ENCODE data around the gene EXOC3.
A peak's percentile ranks its signal among the peaks of the same experiment; 100 is the strongest.

The EXOC3 gene

GRCh38 chr5:427415-428087 is 15.4 kb upstream of the EXOC3 start:
- H3K4me2 ChIP-seq = no peak overlapping the region
- no peak overlapping the region for H3K9ac ChIP-seq
- H3K4me3 ChIP-seq = no peak overlapping the region
- H4K20me1 ChIP-seq = peaks cover 0 to 12% (median 0%) of the 10 kb centered on the region in 11 experiments; a peak in 2 of 22 replicates
- no peaks in the 10 kb centered on the region for H3K9me3 ChIP-seq (replicated peaks in 1 of 11)
- H3K36me3 ChIP-seq = no peaks in the 10 kb centered on the region
- no peak for TF ChIP-seq Cebpa-rat (IDR thresholded peaks at IDR 0.05)
- H3K27ac ChIP-seq = no peak overlapping the region
- peaks cover 0 to 14% (median 0%) of the 10 kb centered on the region in 11 experiments; a peak in 5 of 22 replicates for H3K27me3 ChIP-seq
- H3K4me1 ChIP-seq = peaks cover 44 to 73% (median 51%) of the 10 kb centered on the region in 10 experiments

DNA sequence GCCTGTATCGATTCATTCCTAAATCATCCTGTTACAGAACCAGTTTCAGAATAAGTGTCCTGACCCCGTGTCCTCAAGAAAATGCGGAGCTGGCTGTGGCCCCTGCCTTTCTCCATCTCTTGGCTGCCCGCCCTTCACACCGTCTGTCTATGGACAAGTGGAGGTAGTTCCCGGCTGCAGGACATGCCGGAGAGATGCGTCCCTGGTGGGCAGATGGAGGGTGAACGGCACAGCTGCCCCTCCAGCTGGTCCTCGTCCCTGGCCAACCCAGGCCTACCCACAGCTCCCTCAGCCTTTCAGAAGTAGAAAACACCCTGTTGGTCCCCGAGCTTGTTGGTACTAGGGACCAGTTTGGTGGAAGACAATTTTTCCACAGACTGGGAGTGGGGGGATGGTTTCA is 14.8 kb upstream of the EXOC3 start:
- Histone ChIP-seq H3K9ac (no peak overlapping the region), H3K27me3 (peaks cover 0 to 16% (median 0%) of the 10 kb centered on the region in 11 experiments; a peak in 5 of 22 replicates), H3K4me2 (no peak overlapping the region), H3K27ac (no peak overlapping the region), H4K20me1 (peaks cover 0 to 12% (median 0%) of the 10 kb centered on the region in 11 experiments; a peak in 2 of 22 replicates), H3K4me1 (peaks cover 37 to 73% (median 51%) of the 10 kb centered on the region in 10 experiments), H3K4me3 (no peak overlapping the region), H3K36me3 (no peaks in the 10 kb centered on the region), H3K9me3 (replicated peaks in 1 of 11) (no peaks in the 10 kb centered on the region)
- TF ChIP-seq Cebpa-rat (IDR thresholded peaks at IDR 0.05) = no peak

DNA sequence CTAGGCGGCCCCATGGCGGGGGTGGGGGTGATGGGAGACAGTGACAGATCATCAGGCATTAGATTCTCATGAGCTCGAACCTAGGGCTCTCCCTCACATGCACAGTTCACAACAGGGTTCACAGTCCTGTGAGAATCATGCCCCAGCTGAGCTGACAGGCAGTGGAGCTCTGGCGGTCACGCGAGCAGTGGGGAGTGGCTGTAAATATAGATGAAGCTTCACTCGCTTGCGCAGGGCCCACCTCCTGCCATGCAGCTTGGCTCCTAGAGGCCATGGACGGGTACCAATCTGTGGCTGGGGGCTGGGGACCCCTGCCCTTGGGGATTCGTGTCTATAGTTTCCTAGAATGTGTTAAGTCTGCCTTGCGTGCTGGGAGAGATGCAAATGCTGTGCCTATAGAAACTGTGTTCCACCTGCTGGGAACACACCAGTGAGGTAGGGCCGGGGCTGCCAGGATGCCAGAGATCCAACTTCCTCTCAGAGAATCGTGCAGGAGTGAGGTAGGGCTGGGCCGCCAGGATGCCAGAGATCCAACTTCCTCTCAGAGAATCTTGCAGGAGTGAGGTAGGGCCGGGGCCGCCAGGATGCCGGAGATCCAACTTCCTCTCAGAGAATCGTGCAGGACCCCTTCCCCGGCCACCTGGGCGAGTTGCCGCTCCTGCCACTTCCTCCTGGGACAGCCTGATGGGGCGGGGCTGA is 14.1 kb upstream of the EXOC3 start:
- Histone ChIP-seq H3K4me2 (peak overlapping the region in 1 of 11 experiments; percentile 26; a peak in 2 of 22 replicates), H3K4me3 (no peak overlapping the region), H3K4me1 (peaks cover 30 to 70% (median 48%) of the 10 kb centered on the region in 10 experiments), H4K20me1 (peaks cover 0 to 12% (median 0%) of the 10 kb centered on the region in 11 experiments; a peak in 2 of 22 replicates), H3K9ac (no peak overlapping the region), H3K27me3 (peaks cover 0 to 15% (median 0%) of the 10 kb centered on the region in 11 experiments; a peak in 5 of 22 replicates), H3K36me3 (no peaks in the 10 kb centered on the region), H3K27ac (no peak overlapping the region), H3K9me3 (replicated peaks in 1 of 11) (no peaks in the 10 kb centered on the region)
- no peak for TF ChIP-seq Cebpa-rat (IDR thresholded peaks at IDR 0.05)

DNA sequence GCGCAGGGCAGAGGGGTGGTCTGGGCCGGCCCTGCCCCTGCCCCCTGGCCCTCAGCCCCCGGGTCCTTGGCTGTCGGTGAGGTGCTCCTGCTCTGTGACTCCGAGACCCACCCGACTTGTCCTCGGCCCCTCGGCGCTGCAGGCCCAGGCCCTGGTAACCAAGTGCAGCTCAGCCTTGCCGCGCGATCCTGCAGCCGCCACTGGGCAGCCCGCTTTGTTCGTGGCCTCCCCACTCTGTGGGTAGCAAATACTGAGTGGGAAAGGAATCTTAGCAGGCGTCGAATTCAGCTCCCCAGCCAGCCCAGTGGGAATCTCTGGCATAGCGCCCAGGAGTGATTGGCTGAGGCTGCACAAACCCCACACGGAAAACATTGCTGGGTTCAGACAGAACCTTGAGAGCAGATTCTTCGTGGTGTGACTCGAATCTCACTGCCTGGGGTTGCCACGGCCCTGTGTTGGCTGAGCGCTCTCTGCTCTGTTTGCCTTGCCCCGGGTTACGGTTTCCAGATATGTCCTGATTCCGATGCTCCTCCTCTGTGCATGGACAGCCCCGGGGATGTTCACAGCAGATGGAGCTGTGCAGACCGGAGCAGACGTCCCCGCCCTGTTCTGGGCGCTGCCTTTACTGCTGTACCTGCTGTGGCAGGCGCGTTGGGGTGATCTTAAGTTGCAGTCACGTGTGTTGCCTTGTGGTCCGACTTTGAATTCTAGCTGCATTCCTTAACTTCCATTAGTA is 13.4 kb upstream of the EXOC3 start:
- H3K4me2 ChIP-seq = peak overlapping the region in 7 of 11 experiments; percentile 28 to 70 (median 62); a peak in 9 of 22 replicates
- no peak overlapping the region for H3K4me3 ChIP-seq
- H3K9ac ChIP-seq = no peak overlapping the region
- H4K20me1 ChIP-seq = peaks cover 0 to 12% (median 0%) of the 10 kb centered on the region in 11 experiments; a peak in 3 of 22 replicates
- no peaks in the 10 kb centered on the region for H3K36me3 ChIP-seq
- TF ChIP-seq Cebpa-rat (IDR thresholded peaks at IDR 0.05) = no peak
- H3K27ac ChIP-seq = no peak overlapping the region
- H3K4me1 ChIP-seq = peaks cover 23 to 63% (median 41%) of the 10 kb centered on the region in 10 experiments
- H3K9me3 ChIP-seq (replicated peaks in 1 of 11) = no peaks in the 10 kb centered on the region
- peaks cover 0 to 15% (median 0%) of the 10 kb centered on the region in 11 experiments; a peak in 5 of 22 replicates for H3K27me3 ChIP-seq

DNA sequence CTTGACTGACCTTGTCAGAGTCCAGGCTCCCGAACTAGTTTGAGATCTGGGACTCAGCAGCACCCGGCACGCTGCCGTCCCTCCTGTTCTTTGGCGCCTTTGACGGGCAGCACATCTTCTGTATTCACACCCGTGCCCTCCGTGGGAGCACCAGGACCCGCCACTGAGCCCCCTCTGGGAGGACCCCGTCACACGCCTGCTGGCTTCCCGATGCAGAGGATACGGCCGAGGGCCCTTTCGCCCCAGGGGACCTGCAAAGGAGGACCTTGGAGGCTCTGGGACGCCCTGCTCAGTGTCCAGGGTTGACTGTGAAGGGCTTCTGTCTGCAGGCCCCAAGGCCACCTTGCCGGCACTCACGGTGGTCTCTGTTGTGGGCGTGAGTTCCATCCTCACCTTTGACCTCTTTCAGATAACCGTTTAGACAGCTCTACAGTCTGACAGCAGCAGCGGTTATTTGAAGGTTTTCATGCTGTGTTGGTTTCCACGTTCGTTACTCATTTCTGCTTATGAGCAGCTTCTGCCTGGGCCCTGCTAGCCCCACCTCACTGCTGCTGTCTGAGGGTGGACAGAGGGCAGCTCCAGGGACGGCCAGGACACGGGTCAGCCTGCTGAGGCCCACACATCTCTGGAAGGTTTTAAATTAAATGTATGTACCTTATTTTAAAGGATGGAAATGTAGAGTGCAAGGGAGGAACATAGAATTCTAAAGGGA is 12.6 kb upstream of the EXOC3 start:
- no peak for TF ChIP-seq Cebpa-rat (IDR thresholded peaks at IDR 0.05)
- Histone ChIP-seq H3K27me3 (peaks cover 0 to 15% (median 0%) of the 10 kb centered on the region in 11 experiments; a peak in 5 of 22 replicates), H3K4me2 (peak overlapping the region; percentile 5 to 70 (median 46); a peak in 19 of 22 replicates), H3K4me3 (no peak overlapping the region), H3K9me3 (replicated peaks in 1 of 11) (no peaks in the 10 kb centered on the region), H4K20me1 (peaks cover 0 to 12% (median 0%) of the 10 kb centered on the region in 11 experiments; a peak in 3 of 22 replicates), H3K36me3 (no peaks in the 10 kb centered on the region), H3K9ac (no peak overlapping the region), H3K27ac (no peak overlapping the region), H3K4me1 (peaks cover 16 to 55% (median 34%) of the 10 kb centered on the region in 10 experiments)

DNA sequence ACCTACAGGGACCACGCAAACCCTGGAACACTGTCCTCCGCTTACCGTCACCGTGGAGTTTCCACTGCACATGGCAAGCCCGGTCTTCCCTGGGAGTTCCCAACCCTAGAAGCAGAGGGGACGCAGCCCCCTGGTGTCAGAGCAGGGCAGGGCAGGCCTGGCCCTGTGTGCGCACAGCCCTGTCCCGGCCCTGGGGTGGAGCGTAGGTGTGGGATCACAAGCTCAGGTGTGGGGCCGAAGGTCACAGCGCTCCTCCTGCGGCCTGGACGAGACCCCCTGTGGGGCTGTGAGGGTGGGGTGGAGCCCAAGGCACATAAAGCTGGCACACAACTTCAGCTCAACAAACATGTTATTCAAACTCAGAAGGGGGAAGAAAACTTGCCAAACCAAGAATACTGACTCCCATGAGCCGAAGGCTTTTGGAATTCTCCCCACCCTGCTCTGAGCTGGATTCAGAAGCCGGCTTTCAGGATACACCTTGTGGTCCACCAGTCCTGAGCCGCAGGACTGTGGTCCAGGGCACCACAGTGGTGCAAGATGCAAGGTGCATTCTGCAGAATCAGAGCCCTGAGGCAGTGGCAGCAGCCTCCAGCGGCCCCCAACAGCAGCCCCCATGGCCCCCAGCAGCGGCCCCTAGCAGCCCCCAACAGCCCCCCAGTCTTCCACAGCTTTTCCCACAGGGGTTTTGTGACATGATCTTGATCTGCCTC is 11.8 kb upstream of the EXOC3 start:
- no peaks in the 10 kb centered on the region for H3K36me3 ChIP-seq
- H3K9me3 ChIP-seq (replicated peaks in 1 of 11) = no peaks in the 10 kb centered on the region
- H3K4me3 ChIP-seq = no peak overlapping the region
- TF ChIP-seq Cebpa-rat (IDR thresholded peaks at IDR 0.05) = no peak
- H3K27ac ChIP-seq = no peak overlapping the region
- peak overlapping the region; percentile 5 to 70 (median 46); a peak in 19 of 22 replicates for H3K4me2 ChIP-seq
- H3K4me1 ChIP-seq = peaks cover 8 to 49% (median 29%) of the 10 kb centered on the region in 10 experiments; a peak in 18 of 20 replicates
- H4K20me1 ChIP-seq = peaks cover 0 to 12% (median 0%) of the 10 kb centered on the region in 11 experiments; a peak in 3 of 22 replicates
- peaks cover 0 to 15% (median 0%) of the 10 kb centered on the region in 11 experiments; a peak in 5 of 22 replicates for H3K27me3 ChIP-seq
- no peak overlapping the region for H3K9ac ChIP-seq

- Histone ChIP-seq H4K20me1 (peaks cover 0 to 12% (median 0%) of the 10 kb centered on the region in 11 experiments; a peak in 3 of 22 replicates), H3K9me3 (replicated peaks in 1 of 11) (no peaks in the 10 kb centered on the region), H3K36me3 (no peaks in the 10 kb centered on the region), H3K27ac (no peak overlapping the region), H3K27me3 (peaks cover 0 to 15% (median 0%) of the 10 kb centered on the region in 11 experiments; a peak in 5 of 22 replicates), H3K9ac (no peak overlapping the region), H3K4me3 (no peak overlapping the region), H3K4me1 (peaks cover 10 to 49% (median 29%) of the 10 kb centered on the region in 10 experiments; a peak in 18 of 20 replicates), H3K4me2 (peak overlapping the region in 4 of 11 experiments; percentile 62 to 66 (median 64); a peak in 6 of 22 replicates)
- no peak for TF ChIP-seq Cebpa-rat (IDR thresholded peaks at IDR 0.05)
Observed at GRCh38 chr5:431711-432050, 11.3 kb upstream of the EXOC3 start.
